GM18867 (cell line): ENCODE data around the gene THSD1.
A peak's percentile ranks its signal among the peaks of the same experiment; 100 is the strongest.

Experiments used
- ATAC-seq: cut with Tn5 transposase; IDR thresholded peaks from one replicate; pipeline ENCODE4 v1.9.1; 2021; ENCODE audit warnings: mild to moderate bottlenecking, moderate library complexity; ENCODE audit not compliant: unreplicated experiment

THSD1 gene

GRCh38 chr13:52405767-52406494, at the start of gene THSD1:
TSS of gene THSD1 (minus strand) at chr13:52406172. CDS start at chr13:52402600, 3,572 bp downstream.
- ATAC-seq = peak; percentile 48

DNA sequence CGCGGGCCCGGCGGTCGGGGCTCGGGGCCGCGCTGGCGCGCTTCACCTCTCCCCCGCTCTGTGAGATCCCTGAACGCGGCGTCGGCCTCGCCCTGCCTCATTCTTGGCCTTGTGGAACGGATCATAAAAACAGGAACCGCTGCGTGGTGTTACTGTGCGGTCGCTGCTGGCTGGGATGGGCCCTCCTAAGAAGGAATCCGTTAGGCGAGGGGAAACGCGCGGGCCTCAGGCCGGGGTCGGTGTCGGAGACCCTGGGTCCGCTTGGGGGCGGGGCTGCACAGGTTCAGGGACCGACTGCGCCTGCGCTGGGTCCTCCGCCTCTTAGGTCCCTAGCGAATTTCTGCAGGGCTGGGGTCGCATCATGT, 49.7 kb upstream of the THSD1 start:
- peak; percentile 22 for ATAC-seq

GRCh38 chr13:52454820-52455676, 49.1 kb upstream of the THSD1 start, which contains the start of gene CKAP2:
TSS of gene CKAP2 (plus strand) at chr13:52455478. CDS start at chr13:52455557, 79 bp downstream.
- peak; percentile 72 for ATAC-seq

- peak; percentile 41 for ATAC-seq
Observed at GRCh38 chr13:52454459-52454819, 48.5 kb upstream of the THSD1 start.

GRCh38 chr13:52452470-52452869, 46.5 kb upstream of the THSD1 start:
- ATAC-seq = no peak

- no peak for ATAC-seq
Observed at GRCh38 chr13:52451135-52451804, 45.3 kb upstream of the THSD1 start.

DNA sequence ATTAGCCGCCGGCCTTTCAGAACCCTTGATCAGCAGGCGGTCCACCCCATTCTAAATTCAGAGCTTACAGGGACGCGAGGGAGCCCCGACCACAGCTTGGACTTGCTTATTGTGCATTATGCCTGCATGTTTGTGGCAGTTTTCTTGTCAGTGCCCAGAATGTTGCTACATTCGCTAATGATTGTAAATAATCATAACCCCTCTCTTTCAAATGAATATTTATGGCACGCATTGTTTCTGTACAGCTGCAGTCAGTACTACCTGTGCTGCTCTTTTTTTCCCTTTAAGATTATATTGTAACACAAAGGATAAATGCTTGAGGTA, 44.8 kb upstream of the THSD1 start:
- no peak for ATAC-seq

DNA sequence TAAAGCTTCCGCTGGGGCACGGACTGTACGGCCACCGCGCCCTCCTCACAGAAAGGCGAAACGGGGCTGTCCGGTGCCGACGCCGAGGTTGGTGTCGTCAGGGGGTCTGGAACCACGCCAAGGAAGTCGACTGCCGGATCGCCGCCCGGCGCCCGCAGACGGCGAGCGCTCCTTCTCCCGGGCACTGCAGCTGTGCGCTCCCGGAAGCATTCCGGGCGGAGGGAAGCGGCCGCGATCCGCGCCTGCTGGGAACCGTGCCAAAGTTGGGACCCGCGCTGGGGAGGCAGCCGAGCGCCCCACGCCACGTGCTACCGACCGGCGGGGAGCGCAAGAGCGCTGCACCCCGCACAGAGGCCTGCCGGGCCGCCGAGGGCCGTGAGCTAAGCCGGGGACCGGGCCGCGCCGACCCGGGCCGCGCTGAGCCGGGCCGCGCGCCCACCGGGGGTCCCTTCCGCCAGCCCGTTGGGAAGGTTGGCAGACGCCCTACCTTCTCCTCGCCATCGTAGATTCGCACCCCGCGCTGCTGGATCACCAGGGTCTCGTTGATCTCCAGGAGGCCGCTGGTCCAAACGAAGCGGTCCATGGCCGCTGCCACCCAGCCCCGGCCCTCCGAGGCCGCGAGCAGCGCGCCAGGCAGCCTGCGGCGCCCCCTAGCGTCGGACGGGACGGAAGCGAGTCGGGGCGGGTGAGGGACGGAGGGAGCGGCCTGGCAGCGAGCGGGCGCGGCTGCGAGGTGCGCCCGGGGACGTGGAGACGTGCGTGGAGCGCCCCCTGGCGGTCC, 44.2 kb upstream of the THSD1 start, which contains the start of gene VPS36:
Gene VPS36, minus strand, starts transcription at position 623 of the 781 bp plus-strand sequence. Its CDS starts 40 bp downstream, at position 583.
- ATAC-seq = peak; percentile 66

DNA sequence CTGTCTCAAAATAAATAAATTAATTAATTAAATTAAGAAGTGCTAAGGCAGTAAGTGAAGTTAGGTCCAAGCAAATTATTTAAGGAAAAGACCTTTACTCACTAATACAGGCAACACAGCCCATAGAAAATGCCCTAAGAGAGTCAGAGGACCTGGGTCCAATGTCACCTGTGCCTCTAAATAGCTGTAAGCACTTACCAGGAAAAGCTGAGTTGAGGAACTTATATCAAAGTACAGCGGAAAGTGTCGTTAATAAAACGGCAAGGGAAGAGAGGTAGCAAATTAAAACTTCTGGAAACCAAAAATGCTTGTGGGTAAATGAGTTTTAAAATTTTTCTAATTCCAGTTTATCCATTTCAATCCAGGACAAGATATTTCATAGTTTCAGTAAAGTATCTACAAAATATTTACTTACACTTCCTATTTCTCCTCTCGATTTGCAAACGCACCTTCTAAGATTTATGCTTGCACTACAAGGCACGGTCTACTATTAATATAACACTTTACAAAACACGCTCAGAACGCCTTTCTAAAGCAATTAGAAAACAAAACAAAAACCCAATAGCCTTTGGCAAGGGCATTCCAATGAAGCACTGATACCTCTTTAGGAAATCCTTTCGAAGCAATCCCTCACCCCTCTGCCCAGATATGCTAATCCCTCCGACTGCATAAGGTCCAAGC, 43.5 kb upstream of the THSD1 start:
- no peak for ATAC-seq

GRCh38 chr13:52447815-52448552, 42.0 kb upstream of the THSD1 start:
- no peak for ATAC-seq

GRCh38 chr13:52447354-52447753, 41.4 kb upstream of the THSD1 start:
- no peak for ATAC-seq

DNA sequence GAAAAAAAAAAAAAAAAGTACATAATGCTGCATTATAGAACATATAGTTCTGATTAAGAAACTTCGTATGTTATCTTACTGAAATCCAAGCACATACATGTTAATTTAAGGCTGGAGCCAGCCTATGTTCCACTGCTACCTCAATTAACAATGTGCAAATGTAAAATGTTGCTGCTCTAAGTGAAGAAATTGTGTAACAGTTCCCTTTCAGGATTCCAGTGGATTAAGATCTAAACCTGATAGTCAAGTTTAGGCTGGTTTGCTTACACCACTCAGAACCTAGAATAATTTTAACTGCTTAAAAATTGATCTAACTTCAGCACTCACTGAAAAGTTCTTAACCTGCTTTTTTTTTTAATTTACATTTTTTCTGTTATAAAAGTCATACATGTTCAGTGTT, 40.3 kb upstream of the THSD1 start:
- no peak for ATAC-seq

- ATAC-seq = no peak
Observed at GRCh38 chr13:52432456-52432855, 26.5 kb upstream of the THSD1 start.

GRCh38 chr13:52428295-52428694, 22.3 kb upstream of the THSD1 start:
- ATAC-seq = no peak

DNA sequence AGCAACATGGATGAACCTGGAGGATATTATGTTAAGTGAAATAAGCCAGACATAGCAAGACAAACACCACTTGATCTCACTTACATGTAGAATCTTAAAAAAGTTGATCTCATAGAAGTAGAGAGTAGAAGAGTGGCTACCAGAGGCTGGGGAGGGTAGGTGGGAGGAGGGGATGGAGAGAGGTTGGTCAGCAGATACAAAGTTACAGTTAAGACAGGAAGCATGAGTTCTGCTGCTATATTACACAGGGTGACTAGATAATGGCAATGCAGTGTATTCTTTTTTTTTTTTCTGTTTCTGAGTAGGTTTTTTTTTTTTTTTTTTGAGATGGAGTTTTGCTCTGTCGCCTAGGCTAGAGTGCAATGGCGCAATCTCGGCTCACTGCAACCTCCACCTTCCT, 15.2 kb upstream of the THSD1 start:
- no peak for ATAC-seq

GRCh38 chr13:52419080-52419479, 13.1 kb upstream of the THSD1 start:
- ATAC-seq = no peak

DNA sequence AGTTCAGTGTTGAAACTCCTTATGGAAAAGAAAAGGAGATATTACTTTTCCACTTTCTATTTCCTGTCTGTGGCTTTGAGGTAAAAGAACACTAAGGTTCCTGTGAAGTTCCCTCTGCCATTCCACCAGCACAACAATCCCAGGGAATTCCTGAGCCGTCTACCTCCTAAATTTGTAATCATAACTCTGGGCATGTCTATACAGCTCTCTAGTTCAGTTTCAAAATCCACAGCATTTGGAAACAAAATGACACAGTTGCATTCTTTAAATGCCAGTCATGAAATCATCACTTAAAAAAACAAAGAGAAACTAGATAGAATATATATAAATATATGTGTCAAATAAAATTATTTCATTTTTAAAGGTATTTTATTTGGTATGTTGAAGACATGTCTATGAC, 9.0 kb upstream of the THSD1 start:
- no peak for ATAC-seq

GRCh38 chr13:52414051-52414450, 8.1 kb upstream of the THSD1 start:
- ATAC-seq = no peak

DNA sequence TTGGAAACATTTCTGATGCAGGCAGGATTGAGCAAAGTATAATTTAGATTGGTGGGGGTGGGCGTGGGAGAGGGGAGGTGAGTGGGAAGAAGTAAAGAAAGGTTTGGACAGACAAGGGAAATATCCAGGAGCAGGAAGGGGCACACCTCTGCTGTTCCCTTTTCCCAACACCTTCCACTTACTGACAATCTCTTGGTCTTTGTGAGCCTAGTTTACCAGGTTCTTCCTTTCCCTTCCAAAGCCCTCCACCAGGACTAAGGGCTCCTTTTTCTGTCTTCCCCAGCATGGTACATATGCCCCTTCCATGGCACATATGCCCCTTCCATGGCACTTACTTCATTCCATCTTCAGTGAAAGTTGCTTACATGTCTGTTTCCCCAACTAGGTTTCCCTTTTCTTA, 6.2 kb upstream of the THSD1 start:
- ATAC-seq = no peak

DNA sequence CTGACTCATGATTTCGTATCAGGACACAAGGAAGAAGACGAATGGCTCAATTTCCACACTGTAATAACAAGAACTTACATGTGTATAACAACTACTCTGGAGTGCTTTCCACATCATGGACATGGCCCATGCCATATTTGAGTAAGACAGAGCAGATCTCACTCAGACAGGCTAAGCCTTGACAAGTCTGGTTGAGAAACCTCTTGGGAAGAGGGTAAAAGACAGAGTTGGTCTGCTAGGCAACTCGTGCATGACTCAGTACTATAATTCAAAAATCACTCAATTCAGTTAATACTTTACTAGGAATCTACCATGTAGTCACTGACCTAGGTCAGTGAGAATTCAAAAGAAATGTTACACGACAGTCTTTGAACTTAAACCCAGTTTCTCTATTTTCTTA, 5.7 kb upstream of the THSD1 start:
- ATAC-seq = peak; percentile 89
